ENCODE results near the gene TRIM72.
"Not testable (repeated sequence)": the region's sequence is repeated elsewhere in the genome, so short reads cannot be mapped to it uniquely, and the experiment has no call there.

- TF ChIP-seq, protein P1, sequence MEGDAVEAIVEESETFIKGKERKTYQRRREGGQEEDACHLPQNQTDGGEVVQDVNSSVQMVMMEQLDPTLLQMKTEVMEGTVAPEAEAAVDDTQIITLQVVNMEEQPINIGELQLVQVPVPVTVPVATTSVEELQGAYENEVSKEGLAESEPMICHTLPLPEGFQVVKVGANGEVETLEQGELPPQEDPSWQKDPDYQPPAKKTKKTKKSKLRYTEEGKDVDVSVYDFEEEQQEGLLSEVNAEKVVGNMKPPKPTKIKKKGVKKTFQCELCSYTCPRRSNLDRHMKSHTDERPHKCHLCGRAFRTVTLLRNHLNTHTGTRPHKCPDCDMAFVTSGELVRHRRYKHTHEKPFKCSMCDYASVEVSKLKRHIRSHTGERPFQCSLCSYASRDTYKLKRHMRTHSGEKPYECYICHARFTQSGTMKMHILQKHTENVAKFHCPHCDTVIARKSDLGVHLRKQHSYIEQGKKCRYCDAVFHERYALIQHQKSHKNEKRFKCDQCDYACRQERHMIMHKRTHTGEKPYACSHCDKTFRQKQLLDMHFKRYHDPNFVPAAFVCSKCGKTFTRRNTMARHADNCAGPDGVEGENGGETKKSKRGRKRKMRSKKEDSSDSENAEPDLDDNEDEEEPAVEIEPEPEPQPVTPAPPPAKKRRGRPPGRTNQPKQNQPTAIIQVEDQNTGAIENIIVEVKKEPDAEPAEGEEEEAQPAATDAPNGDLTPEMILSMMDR (IDR thresholded peaks at IDR 0.05; ENCODE audit: extremely low read depth in 1 of 2, insufficient read depth in 1 of 2, low read depth in 1 of 2, low read length in 2 of 2), result not testable (repeated sequence)
- TF ChIP-seq POLR2AphosphoS5 (IDR thresholded peaks at IDR 0.05; ENCODE audit: insufficient read depth, low read depth, low read length), result not testable (repeated sequence)
These were observed 64.9 kb downstream of the TRIM72 start for GRCh38 chr16:31278853-31279252.

Measured in endothelial cell of umbilical vein (primary cell).